ENCODE measurements around the gene GPR78. TPM values are rescaled to one million over a fixed set of nuclear protein-coding genes. Genes with fewer than 3 reads are reported as not detected.
"Not testable (repeated sequence)": the region's sequence is repeated elsewhere in the genome, so short reads cannot be mapped to it uniquely, and the experiment has no call there.

The GPR78 gene
- total and polyA plus RNA-seq, 2 of the 8 experiments (the other 6 are each of a cell fraction or from before 2014, with no cell fraction given) = 1.0 to 3.0 TPM

- H2BK120ac ChIP-seq (replicated peaks; ENCODE audit: low read depth, low read length); FAIRE-seq; H3K79me2 ChIP-seq (ENCODE audit: control insufficient read depth in 1 of 2, insufficient read depth in 2 of 2, low read length in 2 of 2); H3K4me1 ChIP-seq (replicated peaks in 1 of 4; ENCODE audit: control insufficient read depth in 3 of 4, insufficient read depth in 4 of 4, low read length in 3 of 4); H3K4me3 ChIP-seq (ENCODE audit: extremely low read depth in 1 of 4, insufficient read depth in 2 of 4, low read depth in 3 of 4, low read length in 4 of 4); H4K5ac ChIP-seq (ENCODE audit: insufficient read length, low read depth, low read length); H3K14ac ChIP-seq (ENCODE audit: insufficient read length); H3K27me3 ChIP-seq (replicated peaks in 1 of 4; ENCODE audit: control insufficient read depth in 3 of 4, extremely low read depth in 1 of 4, insufficient read depth in 3 of 4, low read length in 3 of 4); H2AK5ac ChIP-seq (ENCODE audit: low read depth, low read length); H3K9me3 ChIP-seq (ENCODE audit: insufficient read depth in 2 of 2, low read depth in 1 of 2, low read length in 1 of 2); H3K56ac ChIP-seq (replicated peaks; ENCODE audit: insufficient read length, low read depth, low read length); H3K9ac ChIP-seq (replicated peaks in 1 of 4; ENCODE audit: extremely low read depth in 1 of 4, low read depth in 3 of 4, low read length in 3 of 4); H3K23me2 ChIP-seq (ENCODE audit: low read depth, low read length); H3K23ac ChIP-seq (ENCODE audit: insufficient read length); H4K91ac ChIP-seq (replicated peaks; ENCODE audit: insufficient read length, low read length); H3K4ac ChIP-seq (replicated peaks; ENCODE audit: insufficient read length, low read depth, low read length); H2BK12ac ChIP-seq (ENCODE audit: low read depth, low read length); H4K8ac ChIP-seq (ENCODE audit: extremely low read depth, insufficient read depth, low read length); H3K18ac ChIP-seq (ENCODE audit: extremely low read depth, low read length); H2BK5ac ChIP-seq (ENCODE audit: low read depth, low read length); H2AFZ ChIP-seq (ENCODE audit: low read length); H3K36me3 ChIP-seq (ENCODE audit: control insufficient read depth in 2 of 4, insufficient read depth in 4 of 4, low read length in 3 of 4); H3K79me1 ChIP-seq (ENCODE audit: low read depth, low read length); POLR2A ChIA-PET (ENCODE audit: partially characterized antibody); H4K20me1 ChIP-seq (replicated peaks in 1 of 2; ENCODE audit: control insufficient read depth in 1 of 2, insufficient read depth in 2 of 2, low read length in 2 of 2); DNase-seq (ENCODE audit: low read depth in 1 of 2, low spot score in 2 of 2); CTCF ChIA-PET (ENCODE audit: partially characterized antibody); H3K27ac ChIP-seq (ENCODE audit: low read depth, low read length); H2BK15ac ChIP-seq (ENCODE audit: low read length); H3K4me2 ChIP-seq (ENCODE audit: insufficient read depth in 1 of 2, low read depth in 2 of 2, low read length in 2 of 2); H2BK20ac ChIP-seq (ENCODE audit: low read length): not testable (repeated sequence)
- WGBS, 2 experiments (ENCODE audit: extremely low coverage in 1 of 2, insufficient coverage in 1 of 2, insufficient read length in 1 of 2, insufficient replicate concordance in 2 of 2, low coverage in 1 of 2, low lambda C conversion rate in 2 of 2, missing lambda C conversion rate in 1 of 2) = no CpG with 5 or more reads among the region's 29 CpGs
Observed at GRCh38 chr4:8624601-8625272, 44.5 kb downstream of the GPR78 start.

GRCh38 chr4:8630240-8630905 lies 50.2 kb downstream of the GPR78 start:
- H2AK5ac ChIP-seq (ENCODE audit: low read depth, low read length); H3K79me2 ChIP-seq (ENCODE audit: control insufficient read depth in 1 of 2, insufficient read depth in 2 of 2, low read length in 2 of 2); H3K4me2 ChIP-seq (ENCODE audit: insufficient read depth in 1 of 2, low read depth in 2 of 2, low read length in 2 of 2): not testable (repeated sequence)

More at GRCh38 chr4:8630240-8630905, 50.2 kb downstream of the GPR78 start:
- H2BK120ac ChIP-seq (replicated peaks; ENCODE audit: low read depth, low read length); H4K91ac ChIP-seq (replicated peaks; ENCODE audit: insufficient read length, low read length); FAIRE-seq; H3K23ac ChIP-seq (ENCODE audit: insufficient read length); H2BK20ac ChIP-seq (ENCODE audit: low read length); H3K56ac ChIP-seq (replicated peaks; ENCODE audit: insufficient read length, low read depth, low read length); H2BK12ac ChIP-seq (ENCODE audit: low read depth, low read length); H3K27ac ChIP-seq (ENCODE audit: low read depth, low read length); H3K9ac ChIP-seq (replicated peaks in 1 of 4; ENCODE audit: extremely low read depth in 1 of 4, low read depth in 3 of 4, low read length in 3 of 4); CTCF ChIA-PET (ENCODE audit: partially characterized antibody); H3K18ac ChIP-seq (ENCODE audit: extremely low read depth, low read length); H4K5ac ChIP-seq (ENCODE audit: insufficient read length, low read depth, low read length); H2BK15ac ChIP-seq (ENCODE audit: low read length); H4K20me1 ChIP-seq (replicated peaks in 1 of 2; ENCODE audit: control insufficient read depth in 1 of 2, insufficient read depth in 2 of 2, low read length in 2 of 2); H3K23me2 ChIP-seq (ENCODE audit: low read depth, low read length); H3K27me3 ChIP-seq (replicated peaks in 1 of 4; ENCODE audit: control insufficient read depth in 3 of 4, extremely low read depth in 1 of 4, insufficient read depth in 3 of 4, low read length in 3 of 4); H3K4ac ChIP-seq (replicated peaks; ENCODE audit: insufficient read length, low read depth, low read length); H3K36me3 ChIP-seq (ENCODE audit: control insufficient read depth in 2 of 4, insufficient read depth in 4 of 4, low read length in 3 of 4); H2AFZ ChIP-seq (ENCODE audit: low read length); H3K4me1 ChIP-seq (replicated peaks in 1 of 4; ENCODE audit: control insufficient read depth in 3 of 4, insufficient read depth in 4 of 4, low read length in 3 of 4); H2BK5ac ChIP-seq (ENCODE audit: low read depth, low read length); H3K14ac ChIP-seq (ENCODE audit: insufficient read length); H4K8ac ChIP-seq (ENCODE audit: extremely low read depth, insufficient read depth, low read length); H3K9me3 ChIP-seq (ENCODE audit: insufficient read depth in 2 of 2, low read depth in 1 of 2, low read length in 1 of 2); DNase-seq (ENCODE audit: low read depth in 1 of 2, low spot score in 2 of 2); POLR2A ChIA-PET (ENCODE audit: partially characterized antibody); H3K4me3 ChIP-seq (ENCODE audit: extremely low read depth in 1 of 4, insufficient read depth in 2 of 4, low read depth in 3 of 4, low read length in 4 of 4); H3K79me1 ChIP-seq (ENCODE audit: low read depth, low read length): not testable (repeated sequence)
- WGBS, 2 experiments (ENCODE audit: extremely low coverage in 1 of 2, insufficient coverage in 1 of 2, insufficient read length in 1 of 2, insufficient replicate concordance in 2 of 2, low coverage in 1 of 2, low lambda C conversion rate in 2 of 2, missing lambda C conversion rate in 1 of 2) = no CpG with 5 or more reads among the region's 29 CpGs

Data from H1 (cell line).